GM21529 (cell line): Measurements from ENCODE around the gene PRMT7.
A peak's percentile ranks its signal among the peaks of the same experiment; 100 is the strongest.
"Not testable (repeated sequence)": the region's sequence is repeated elsewhere in the genome, so short reads cannot be mapped to it uniquely, and the experiment has no call there.

ENCODE experiments used
- ATAC-seq: cut with Tn5 transposase; IDR thresholded peaks from one replicate; pipeline ENCODE4 v1.9.1; 2021; ENCODE audit not compliant: unreplicated experiment

The PRMT7 gene

DNA sequence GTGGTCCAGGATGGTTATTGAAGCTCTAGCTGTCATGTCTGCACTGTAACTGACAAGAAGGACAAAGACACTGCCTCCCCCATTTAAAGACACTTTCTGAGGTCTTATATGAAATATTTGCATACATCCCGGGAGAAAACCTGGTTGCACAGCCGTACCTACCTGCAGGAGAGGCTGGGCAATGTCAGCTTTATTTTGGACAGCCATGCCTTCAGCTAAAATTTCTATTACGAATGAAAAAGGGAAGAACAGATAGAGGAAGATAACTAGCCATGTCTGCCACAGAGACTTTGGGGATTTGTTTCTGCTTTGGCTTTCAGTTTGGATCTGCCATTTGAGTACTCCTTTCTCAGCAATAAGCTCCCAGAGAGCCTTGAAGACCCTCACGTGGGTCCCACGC is 27.5 kb upstream of the PRMT7 start:
- no peak for ATAC-seq

GRCh38 chr16:68283801-68284598 is 26.8 kb upstream of the PRMT7 start:
- ATAC-seq, result peak; percentile 42

DNA sequence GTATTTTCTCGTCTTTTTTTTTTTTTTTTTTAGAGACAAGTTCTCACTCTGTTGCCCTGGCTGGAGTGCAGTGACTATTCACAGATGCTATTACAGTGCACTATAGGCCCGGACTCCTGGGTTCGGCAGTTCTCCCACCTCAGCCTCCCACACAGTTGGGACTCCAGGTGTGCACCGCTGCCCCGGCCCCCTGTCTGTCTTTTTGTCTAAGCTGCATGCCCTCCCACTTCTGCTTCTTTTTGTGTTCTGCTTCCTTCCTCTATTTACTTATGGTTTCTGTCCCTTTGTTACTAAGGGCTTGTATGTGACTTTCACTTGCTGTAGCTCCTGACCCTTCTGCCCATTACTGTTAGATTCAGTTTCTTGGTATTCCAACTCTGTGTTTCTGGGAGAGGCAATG is 26.0 kb upstream of the PRMT7 start:
- peak; percentile 56 for ATAC-seq

- no peak for ATAC-seq
Measured at GRCh38 chr16:68285683-68286082, 25.1 kb upstream of the PRMT7 start.

DNA sequence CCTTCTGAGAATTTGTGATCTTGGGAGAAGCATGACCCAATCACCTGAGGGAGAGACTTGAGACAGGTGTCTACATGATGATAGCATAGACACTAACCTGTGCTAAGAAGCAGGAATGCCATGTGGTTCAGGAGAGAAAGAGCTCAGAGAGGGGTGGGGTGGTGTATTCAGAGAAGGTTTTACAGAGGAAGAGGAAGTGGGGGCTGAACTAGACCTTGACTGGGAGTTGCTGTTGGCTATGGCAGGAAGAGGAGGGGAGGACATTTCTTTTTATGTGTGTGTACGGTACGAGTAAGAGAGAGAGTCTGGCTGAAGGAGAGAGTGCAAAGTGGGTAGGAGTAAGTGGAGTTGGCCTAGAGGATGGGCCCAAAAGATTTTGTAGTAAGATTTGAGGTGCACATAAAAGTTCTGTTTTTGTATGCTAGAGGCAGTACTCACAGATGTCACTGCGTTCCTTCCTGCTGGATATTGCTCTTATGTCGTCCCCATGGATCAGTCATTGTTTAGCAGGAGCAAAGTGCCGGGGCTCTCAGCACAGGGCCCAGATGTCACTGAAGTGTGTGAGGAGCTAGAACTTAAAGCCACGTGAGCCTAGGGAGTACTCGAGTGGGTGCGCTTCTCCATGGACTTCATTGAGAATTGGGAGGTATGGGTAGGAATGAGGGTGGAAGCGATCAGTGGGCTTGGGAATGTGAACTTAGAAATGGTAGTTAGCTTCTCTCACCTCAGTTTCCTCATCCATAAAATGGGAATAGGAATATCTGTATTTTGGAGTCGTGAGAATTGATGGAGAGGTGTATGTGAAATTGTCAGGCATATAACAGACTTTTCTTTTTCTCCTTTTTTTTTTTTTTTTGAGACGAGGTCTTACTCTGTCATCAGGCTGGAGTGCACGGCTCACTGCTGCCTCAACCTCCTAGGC is 24.4 kb upstream of the PRMT7 start:
- no peak for ATAC-seq

GRCh38 chr16:68287276-68288251 is 23.3 kb upstream of the PRMT7 start:
- no peak for ATAC-seq

- ATAC-seq, result no peak
Measured at GRCh38 chr16:68288252-68288650, 22.6 kb upstream of the PRMT7 start.

DNA sequence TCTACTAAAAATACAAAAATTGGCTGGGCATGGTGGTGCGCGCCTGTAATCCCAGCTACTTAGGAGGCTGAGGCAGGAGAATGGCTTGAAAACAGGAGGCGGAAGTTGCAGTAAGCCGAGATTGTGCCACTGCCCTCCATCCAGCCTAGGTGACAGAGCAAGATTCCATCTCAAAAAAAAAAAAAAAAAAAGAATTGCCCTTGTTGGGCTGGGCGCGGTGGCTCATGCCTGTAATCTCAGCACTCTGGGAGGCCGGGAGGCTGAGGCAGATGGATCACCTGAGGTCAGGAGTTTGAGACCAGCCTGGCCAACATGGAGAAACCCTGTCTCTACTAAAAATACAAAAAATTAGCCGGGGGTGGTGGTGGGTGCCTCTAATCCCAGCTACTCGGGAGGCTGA is 22.0 kb upstream of the PRMT7 start:
- not testable (repeated sequence) for ATAC-seq

DNA sequence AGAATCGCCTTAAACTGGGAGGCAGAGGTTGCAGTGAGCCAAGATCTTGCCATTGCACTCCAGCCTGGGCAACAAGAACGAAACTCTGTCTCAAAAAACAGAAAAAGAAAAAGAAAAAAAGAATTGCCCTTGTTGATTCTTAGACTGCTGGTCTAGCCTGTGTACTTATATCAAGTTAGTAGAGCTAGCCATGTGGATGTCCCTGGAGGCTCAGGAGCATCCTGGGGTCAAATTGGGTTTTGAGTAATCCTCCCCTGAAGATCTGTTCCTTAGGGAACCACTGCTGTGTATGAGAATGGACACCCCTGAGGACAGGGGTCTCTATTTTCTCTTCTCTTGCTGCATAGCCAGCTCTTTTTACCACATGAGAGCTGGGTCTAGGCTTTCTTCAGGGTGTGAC is 21.6 kb upstream of the PRMT7 start:
- no peak for ATAC-seq

DNA sequence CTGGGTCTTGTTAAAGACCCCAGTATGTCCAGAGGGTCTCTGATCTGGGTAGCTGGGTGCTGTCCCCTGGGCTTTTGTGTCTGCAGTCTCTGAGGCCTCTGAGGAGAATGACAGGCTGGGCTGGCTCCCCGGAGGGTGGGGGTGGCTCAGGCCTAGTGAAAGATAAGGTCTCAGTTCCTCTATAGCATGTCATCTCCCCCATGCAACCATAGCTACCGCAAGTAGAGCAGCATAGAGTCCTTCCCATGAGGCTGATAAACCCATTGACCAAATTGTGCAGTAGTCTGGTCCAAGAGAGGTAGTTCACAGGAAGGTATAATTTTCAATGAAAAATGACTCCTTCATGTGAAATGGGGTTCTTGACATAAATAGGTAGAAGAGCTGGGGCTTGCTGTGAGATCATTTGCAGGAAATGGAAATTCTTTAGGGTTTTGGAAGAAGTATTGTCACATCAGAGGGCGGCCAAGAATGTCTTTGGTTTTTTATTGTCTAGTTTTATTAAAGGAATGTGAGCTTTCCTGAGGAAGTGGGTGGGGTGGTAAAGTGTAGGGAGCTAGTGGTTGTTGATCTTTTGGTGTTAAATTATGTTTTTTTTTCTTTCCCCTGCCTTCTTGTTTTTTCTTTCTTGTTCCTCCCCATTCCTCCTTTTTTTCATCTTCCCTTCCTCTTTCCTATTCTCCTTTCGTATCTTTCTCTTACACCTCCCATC is 21.0 kb upstream of the PRMT7 start:
- peak; percentile 81 for ATAC-seq

DNA sequence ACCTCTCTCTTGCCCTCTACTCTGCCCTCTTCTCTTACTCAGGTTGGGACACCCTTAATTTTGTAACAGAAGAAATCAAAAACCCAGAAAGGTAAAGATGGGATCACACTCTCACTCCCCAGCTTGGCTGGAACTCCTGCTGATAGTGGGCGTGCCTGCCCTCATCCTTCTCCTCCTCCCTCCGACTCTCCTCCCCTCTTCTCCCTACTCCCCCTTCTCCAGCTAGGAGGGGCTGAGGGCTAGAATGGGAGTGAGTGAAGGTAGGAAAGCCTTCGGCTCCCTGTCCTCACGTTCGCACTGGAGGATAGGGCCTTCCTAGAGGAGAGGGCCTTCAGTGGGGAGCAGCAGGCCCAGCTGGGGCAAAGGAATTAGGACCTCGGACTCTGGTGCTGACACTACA is 20.4 kb upstream of the PRMT7 start:
- no peak for ATAC-seq

DNA sequence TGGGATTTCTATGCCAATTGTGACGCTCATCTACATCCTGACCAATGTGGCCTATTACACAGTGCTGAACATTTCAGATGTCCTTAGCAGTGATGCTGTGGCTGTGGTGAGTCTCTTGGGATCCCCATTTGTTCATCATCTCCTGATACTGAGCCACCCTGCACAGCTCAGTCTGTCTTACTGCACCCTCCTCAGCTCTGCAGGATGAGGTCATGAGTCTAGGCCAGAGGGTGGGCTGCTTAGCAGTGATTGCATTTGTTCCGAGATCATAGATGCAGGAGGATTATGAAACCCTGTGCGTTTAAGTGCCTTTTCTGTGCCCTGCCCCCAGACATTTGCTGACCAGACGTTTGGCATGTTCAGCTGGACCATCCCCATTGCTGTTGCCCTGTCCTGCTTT is 19.6 kb upstream of the PRMT7 start:
- ATAC-seq, result no peak

- no peak for ATAC-seq
Measured at GRCh38 chr16:68292425-68292824, 18.4 kb upstream of the PRMT7 start.

DNA sequence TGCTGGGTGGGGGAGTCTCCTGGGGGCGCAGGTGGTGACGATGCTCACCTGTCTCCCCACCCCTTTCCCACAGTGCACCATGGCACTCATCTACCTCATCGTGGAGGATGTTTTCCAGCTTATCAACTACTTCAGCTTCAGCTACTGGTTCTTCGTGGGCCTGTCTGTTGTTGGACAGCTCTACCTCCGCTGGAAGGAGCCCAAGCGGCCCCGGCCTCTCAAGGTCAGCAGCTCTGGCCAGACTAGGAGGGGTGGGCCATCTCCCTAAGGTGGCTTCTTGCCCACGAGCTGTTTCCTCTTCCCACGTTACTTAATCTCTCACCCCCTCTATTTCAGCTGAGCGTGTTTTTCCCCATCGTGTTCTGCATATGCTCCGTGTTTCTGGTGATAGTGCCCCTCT is 14.5 kb upstream of the PRMT7 start:
- no peak for ATAC-seq

- ATAC-seq, result no peak
Measured at GRCh38 chr16:68296693-68297092, 14.1 kb upstream of the PRMT7 start.

DNA sequence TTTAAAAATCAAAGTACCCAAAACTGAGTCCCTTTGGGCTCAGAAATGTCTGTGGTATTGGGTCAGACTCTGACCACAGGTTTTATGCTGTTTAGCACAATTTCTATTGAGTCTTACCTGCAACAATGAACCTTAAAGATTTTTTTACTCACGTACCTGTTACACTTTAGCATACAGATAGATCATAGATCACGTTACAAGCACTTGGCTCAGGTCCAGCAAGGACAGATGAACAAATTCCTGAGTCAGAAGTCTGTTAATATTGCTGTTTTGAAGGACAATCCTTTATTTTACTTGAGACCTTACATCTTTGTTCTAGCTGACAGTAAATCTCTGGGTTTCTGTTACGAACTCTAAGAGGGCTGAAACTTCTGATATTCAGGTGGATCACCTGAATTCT is 12.9 kb upstream of the PRMT7 start:
- no peak for ATAC-seq

- ATAC-seq, result no peak
Measured at GRCh38 chr16:68298312-68298711, 12.5 kb upstream of the PRMT7 start.

- ATAC-seq, result no peak
Measured at GRCh38 chr16:68298907-68299561, 11.8 kb upstream of the PRMT7 start.

GRCh38 chr16:68299571-68300453 is 11.0 kb upstream of the PRMT7 start:
- ATAC-seq, result no peak
